ENCODE results near the gene SPTB. TPM values are rescaled to one million over a fixed set of nuclear protein-coding genes. Genes with fewer than 3 reads are reported as not detected.
A peak's percentile ranks its signal among the peaks of the same experiment; 100 is the strongest.

The SPTB gene
- total RNA-seq, 4 donors from 2014 or later = 0.13 to 3.8 (median 1.5) TPM

DNA sequence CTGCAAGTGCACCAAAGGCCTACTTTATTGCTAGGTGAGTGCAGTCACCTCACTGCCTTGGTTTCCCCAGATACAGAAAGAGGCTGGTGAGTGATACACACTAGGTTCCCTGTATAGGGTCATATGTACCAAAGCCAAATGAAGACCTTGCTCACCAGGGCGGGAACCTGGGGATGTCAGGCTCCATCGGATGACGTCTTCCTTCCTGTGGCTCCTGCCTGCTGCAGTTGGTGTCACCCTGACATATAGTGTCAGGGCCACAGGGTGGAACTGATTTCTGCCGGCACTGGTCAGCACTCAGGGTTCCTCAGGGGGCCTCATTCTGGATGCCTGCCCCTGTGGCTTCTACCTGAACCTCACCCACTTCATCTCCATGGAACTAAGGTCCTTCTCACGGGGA lies 132.4 kb downstream of the SPTB start:
- DNase-seq = no peak
- Histone ChIP-seq H3K27ac (peak overlapping the region in 1 of 4 donors; percentile 42), H3K4me1 (peaks cover 5 to 21% (median 10%) of the 10 kb centered on the region in 3 donors), H3K27me3 (no peaks in the 10 kb centered on the region), H3K36me3 (peaks cover 27 to 83% (median 37%) of the 10 kb centered on the region in 3 donors), H3K9me3 (no peaks in the 10 kb centered on the region), H3K4me3 (no peak overlapping the region)
- intact Hi-C loops (cut with DNase I) = no loop called here
- WGBS, 2 donors = no CpG with 5 or more reads among the region's 5 CpGs
- no peak for TF ChIP-seq POLR2A (IDR thresholded peaks at IDR 0.05)
- TF ChIP-seq, protein P1, sequence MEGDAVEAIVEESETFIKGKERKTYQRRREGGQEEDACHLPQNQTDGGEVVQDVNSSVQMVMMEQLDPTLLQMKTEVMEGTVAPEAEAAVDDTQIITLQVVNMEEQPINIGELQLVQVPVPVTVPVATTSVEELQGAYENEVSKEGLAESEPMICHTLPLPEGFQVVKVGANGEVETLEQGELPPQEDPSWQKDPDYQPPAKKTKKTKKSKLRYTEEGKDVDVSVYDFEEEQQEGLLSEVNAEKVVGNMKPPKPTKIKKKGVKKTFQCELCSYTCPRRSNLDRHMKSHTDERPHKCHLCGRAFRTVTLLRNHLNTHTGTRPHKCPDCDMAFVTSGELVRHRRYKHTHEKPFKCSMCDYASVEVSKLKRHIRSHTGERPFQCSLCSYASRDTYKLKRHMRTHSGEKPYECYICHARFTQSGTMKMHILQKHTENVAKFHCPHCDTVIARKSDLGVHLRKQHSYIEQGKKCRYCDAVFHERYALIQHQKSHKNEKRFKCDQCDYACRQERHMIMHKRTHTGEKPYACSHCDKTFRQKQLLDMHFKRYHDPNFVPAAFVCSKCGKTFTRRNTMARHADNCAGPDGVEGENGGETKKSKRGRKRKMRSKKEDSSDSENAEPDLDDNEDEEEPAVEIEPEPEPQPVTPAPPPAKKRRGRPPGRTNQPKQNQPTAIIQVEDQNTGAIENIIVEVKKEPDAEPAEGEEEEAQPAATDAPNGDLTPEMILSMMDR (IDR thresholded peaks at IDR 0.05) = no peak

DNA sequence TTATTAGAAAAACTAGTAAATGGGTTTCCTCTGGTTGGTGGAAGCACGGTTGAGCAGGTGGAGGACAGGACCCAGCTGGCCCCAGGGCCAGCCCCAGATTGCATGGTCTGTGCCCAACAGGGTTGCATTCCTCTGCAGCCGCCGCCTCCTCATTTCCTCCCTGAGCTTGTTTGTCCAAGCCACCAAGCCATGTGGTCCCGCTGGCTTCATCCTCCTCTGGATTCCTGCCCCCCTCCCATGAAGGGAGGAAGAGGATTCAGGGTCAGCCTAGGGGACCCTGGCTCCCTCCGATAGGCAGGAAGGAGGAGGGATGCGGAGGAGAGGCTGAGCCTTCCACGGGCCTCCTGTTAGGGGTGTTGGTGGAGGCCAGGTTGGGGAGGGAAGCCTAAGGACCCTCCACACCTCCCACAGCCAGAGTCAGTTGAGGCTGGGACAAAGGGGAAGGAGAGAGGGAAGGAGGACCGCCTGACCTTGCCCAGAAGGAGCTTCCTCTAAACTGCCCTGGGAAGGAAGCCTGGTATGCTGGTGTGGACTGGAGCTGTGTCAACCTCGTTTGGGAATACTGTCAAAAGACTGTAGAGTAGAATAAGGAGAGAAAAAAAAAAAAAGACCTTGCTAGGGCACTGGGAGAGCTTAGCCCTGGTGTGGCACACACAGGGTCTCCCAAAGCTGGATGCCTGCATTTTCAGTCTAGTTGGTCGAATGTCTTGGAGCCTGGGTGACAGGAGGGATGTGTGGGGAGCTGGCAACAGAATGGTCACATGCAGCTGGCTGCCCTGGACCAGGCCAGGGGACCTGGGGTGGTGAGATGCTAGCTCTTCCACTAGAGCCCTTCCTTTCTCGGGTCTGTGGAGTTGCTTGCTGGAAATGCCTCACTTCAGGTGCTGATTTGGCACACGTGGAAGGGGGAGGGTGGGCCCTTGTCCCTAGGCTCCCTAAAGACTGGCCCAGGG lies 133.1 kb downstream of the SPTB start:
- 49 to 52% methylated on average over 3 to 9 of the region's 12 CpGs for WGBS, 2 donors
- Histone ChIP-seq H3K4me3 (no peak overlapping the region), H3K36me3 (peaks cover 35 to 90% (median 44%) of the 10 kb centered on the region in 3 donors), H3K27me3 (no peaks in the 10 kb centered on the region), H3K27ac (peak overlapping the region in 3 of 4 donors; percentile 22 to 58 (median 42)), H3K9me3 (no peaks in the 10 kb centered on the region), H3K4me1 (peaks cover 5 to 21% (median 10%) of the 10 kb centered on the region in 3 donors)
- DNase-seq = no peak
- intact Hi-C loops (cut with DNase I) = no loop called here
- no peak for TF ChIP-seq POLR2A (IDR thresholded peaks at IDR 0.05)
- TF ChIP-seq, protein P1 (IDR thresholded peaks at IDR 0.05) = no peak

DNA sequence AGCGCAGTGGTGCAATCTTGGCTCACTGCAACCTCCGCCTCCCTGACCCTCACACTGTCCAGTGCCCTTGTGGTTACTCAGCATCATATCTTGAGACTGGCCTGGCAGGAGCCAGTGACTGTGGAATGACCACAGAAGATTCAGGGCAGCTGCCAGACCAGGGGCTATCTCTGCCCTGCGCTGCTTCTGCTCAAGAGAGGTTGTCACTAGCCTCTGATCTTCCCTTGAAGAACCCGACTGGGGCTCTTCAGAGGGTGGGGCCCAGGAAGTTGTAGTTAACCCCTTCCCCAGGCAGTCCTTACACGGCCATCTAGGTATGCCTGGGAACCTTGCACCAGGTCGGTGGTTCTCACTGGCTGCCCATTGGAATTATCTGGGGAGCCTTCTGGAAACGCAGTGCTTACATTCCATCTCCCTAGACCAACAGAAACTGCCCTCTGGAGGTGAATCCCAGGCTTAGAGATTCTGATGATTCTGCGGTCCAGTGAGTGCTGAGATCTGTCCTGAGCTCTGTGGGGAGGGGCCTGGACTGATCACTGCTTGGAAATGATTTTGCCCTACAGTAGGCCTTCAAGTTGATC lies 134.1 kb downstream of the SPTB start:
- WGBS, 2 donors = 68 to 79% methylated on average over 2 to 6 of the region's 8 CpGs
- intact Hi-C loops (cut with DNase I) = no loop called here
- TF ChIP-seq POLR2A (IDR thresholded peaks at IDR 0.05) = no peak
- TF ChIP-seq, protein P1 (IDR thresholded peaks at IDR 0.05) = no peak
- Histone ChIP-seq H3K9me3 (no peaks in the 10 kb centered on the region), H3K4me3 (no peak overlapping the region), H3K36me3 (peaks cover 43 to 100% (median 54%) of the 10 kb centered on the region in 3 donors), H3K27me3 (no peaks in the 10 kb centered on the region), H3K4me1 (peaks cover 5 to 21% (median 10%) of the 10 kb centered on the region in 3 donors), H3K27ac (peak overlapping the region in 3 of 4 donors; percentile 7 to 49 (median 42))
- DNase-seq = no peak

DNA sequence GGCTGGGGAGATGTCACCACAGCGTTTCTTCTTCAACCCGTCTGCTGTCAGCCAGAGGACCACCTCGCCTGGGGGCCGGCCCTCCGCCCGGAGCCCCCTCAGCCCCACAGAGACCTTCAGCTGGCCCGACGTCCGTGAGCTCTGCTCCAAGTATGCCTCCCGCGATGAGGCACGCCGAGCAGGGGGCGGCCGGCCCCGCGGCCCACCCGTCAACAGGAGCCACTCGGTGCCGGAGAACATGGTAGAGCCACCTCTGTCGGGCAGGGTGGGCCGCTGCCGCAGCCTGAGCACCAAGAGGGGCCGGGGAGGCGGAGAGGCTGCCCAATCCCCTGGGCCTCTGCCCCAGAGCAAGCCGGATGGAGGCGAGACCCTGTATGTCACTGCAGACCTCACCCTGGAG lies 136.6 kb downstream of the SPTB start:
- no peaks in the 10 kb centered on the region for H3K9me3 ChIP-seq
- no peak for DNase-seq
- intact Hi-C loops (cut with DNase I) = no loop called here
- WGBS, 2 donors = no CpG with 5 or more reads among the region's 27 CpGs
- peaks cover 49 to 100% (median 63%) of the 10 kb centered on the region in 3 donors for H3K36me3 ChIP-seq
- H3K4me1 ChIP-seq = peaks cover 5 to 28% (median 10%) of the 10 kb centered on the region in 3 donors
- no peak overlapping the region for H3K4me3 ChIP-seq
- TF ChIP-seq POLR2A (IDR thresholded peaks at IDR 0.05) = no peak
- TF ChIP-seq, protein P1 (IDR thresholded peaks at IDR 0.05) = no peak
- no peaks in the 10 kb centered on the region for H3K27me3 ChIP-seq
- H3K27ac ChIP-seq = no peak overlapping the region

DNA sequence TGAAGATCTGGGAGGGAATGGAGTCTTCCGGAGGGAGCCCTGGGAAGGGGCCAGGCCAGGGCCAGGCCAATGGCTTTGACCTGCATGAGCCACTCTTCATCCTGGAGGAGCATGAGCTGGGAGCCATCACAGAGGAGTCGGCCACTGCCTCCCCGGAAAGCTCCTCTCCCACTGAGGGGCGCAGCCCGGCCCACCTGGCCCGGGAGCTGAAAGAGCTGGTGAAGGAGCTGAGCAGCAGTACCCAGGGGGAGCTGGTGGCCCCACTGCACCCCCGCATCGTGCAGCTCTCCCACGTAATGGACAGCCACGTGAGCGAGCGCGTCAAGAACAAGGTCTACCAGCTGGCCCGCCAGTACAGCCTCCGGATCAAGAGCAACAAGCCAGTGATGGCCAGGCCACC lies 137.7 kb downstream of the SPTB start:
- DNase-seq = no peak
- H3K4me3 ChIP-seq = no peak overlapping the region
- H3K4me1 ChIP-seq = peaks cover 11 to 38% (median 21%) of the 10 kb centered on the region in 3 donors
- no peaks in the 10 kb centered on the region for H3K27me3 ChIP-seq
- H3K36me3 ChIP-seq = peaks cover 51 to 100% (median 53%) of the 10 kb centered on the region in 3 donors
- H3K27ac ChIP-seq = no peak overlapping the region
- no peaks in the 10 kb centered on the region for H3K9me3 ChIP-seq
- no peak for TF ChIP-seq POLR2A (IDR thresholded peaks at IDR 0.05)
- TF ChIP-seq, protein P1 (IDR thresholded peaks at IDR 0.05) = no peak
- 100% methylated on average over 1 to 2 of the region's 15 CpGs for WGBS, 2 donors
- intact Hi-C loops (cut with DNase I) = no loop called here

Data from esophagus squamous epithelium (tissue), 5 donors.